SK-N-MC (cell line): ENCODE measurements around the gene DAD1.

Experiments used
- EZH2 ChIP-seq: fragments of 200-600 bp; sonication (generic); IDR thresholded peaks from one replicate; pipeline ENCODE4 v1.6.1; 2017; ENCODE audit warnings: antibody characterized with exemption
- FOXP2 ChIP-seq: optimal IDR thresholded peaks from 2 replicates; pipeline ENCODE3; 2011; ENCODE audit warnings: mild to moderate bottlenecking, moderate library complexity; ENCODE audit not compliant: insufficient read depth; ENCODE audit errors: extremely low read length, control extremely low read depth
- POLR2AphosphoS5 ChIP-seq: IDR thresholded peaks from 2 replicates; pipeline ENCODE4 v1.6.1; 2012; ENCODE audit warnings: mild to moderate bottlenecking, low read depth, low read length, borderline replicate concordance

GRCh38 chr14:22534547-22534946, 54.5 kb downstream of the DAD1 start:
- TF ChIP-seq POLR2AphosphoS5 = no peak
- TF ChIP-seq EZH2 = no peak
- no peak for TF ChIP-seq FOXP2
